Memory B cell (primary cell): ENCODE data around the gene SNX20.

Experiments used
- ATAC-seq: fragments of 150-1000 bp; cut with Tn5 transposase; 2 replicates; pipeline ENCODE4 v1.10.0; 2021; ENCODE audit warnings: low read depth, mild to moderate bottlenecking, moderate library complexity
- DNase-seq, 2 donors: peaks; one replicate each; pipeline ENCODE4 v3.0.0; 2022; ENCODE audit warnings: low spot score in 2 of 2
- H3K27ac Mint-ChIP-seq: one replicate; pipeline ENCODE4 v1.8.0; 2022; ENCODE audit warnings: mild to moderate bottlenecking, moderate library complexity, mixed read lengths
- H3K27me3 Mint-ChIP-seq: one replicate; pipeline ENCODE4 v1.8.0; 2022; ENCODE audit warnings: mixed read lengths
- H3K36me3 Mint-ChIP-seq: one replicate; pipeline ENCODE4 v1.8.0; 2022; ENCODE audit warnings: mild to moderate bottlenecking, mixed read lengths
- H3K4me1 Mint-ChIP-seq: one replicate; pipeline ENCODE4 v1.8.0; 2022; ENCODE audit warnings: mixed read lengths
- H3K4me3 Mint-ChIP-seq: one replicate; pipeline ENCODE4 v1.8.0; 2022; ENCODE audit warnings: mild to moderate bottlenecking, moderate library complexity, mixed read lengths
- H3K9me3 Mint-ChIP-seq: one replicate; pipeline ENCODE4 v1.8.0; 2022; ENCODE audit warnings: mixed read lengths

The SNX20 gene

GRCh38 chr16:50634947-50635346 is 46.2 kb downstream of the SNX20 start:
- H3K4me3 Mint-ChIP-seq = no peak overlapping the region
- peaks cover 3% of the 10 kb centered on the region for H3K4me1 Mint-ChIP-seq
- H3K36me3 Mint-ChIP-seq = no peaks in the 10 kb centered on the region
- DNase-seq (no peak), ATAC-seq (no peak)
- peaks cover 4% of the 10 kb centered on the region for H3K27me3 Mint-ChIP-seq
- H3K27ac Mint-ChIP-seq = no peak overlapping the region
- no peaks in the 10 kb centered on the region for H3K9me3 Mint-ChIP-seq

- no peak for DNase-seq
- Mint-ChIP-seq H3K27me3 (peaks cover 4% of the 10 kb centered on the region), H3K36me3 (no peaks in the 10 kb centered on the region), H3K9me3 (no peaks in the 10 kb centered on the region), H3K4me1 (peaks cover 3% of the 10 kb centered on the region), H3K27ac (no peak overlapping the region), H3K4me3 (no peak overlapping the region)
- ATAC-seq = no peak
Observed at GRCh38 chr16:50634090-50634489, 47.0 kb downstream of the SNX20 start.

GRCh38 chr16:50632927-50633800 is 47.9 kb downstream of the SNX20 start:
- Mint-ChIP-seq H3K9me3 (no peaks in the 10 kb centered on the region), H3K36me3 (no peaks in the 10 kb centered on the region), H3K27me3 (peaks cover 4% of the 10 kb centered on the region)

GRCh38 chr16:50631985-50632576 is 49.0 kb downstream of the SNX20 start:
- Mint-ChIP-seq H3K4me3 (no peak overlapping the region), H3K9me3 (no peaks in the 10 kb centered on the region), H3K4me1 (peaks cover 10% of the 10 kb centered on the region), H3K27ac (no peak overlapping the region), H3K27me3 (peaks cover 4% of the 10 kb centered on the region), H3K36me3 (no peaks in the 10 kb centered on the region)
- DNase-seq = no peak
- no peak for ATAC-seq

More at GRCh38 chr16:50632927-50633800, 47.9 kb downstream of the SNX20 start:
- peaks cover 3% of the 10 kb centered on the region for H3K4me1 Mint-ChIP-seq
- no peak overlapping the region for H3K27ac Mint-ChIP-seq
- ATAC-seq (no peak), DNase-seq (no peak)
- H3K4me3 Mint-ChIP-seq = no peak overlapping the region

- H3K36me3 Mint-ChIP-seq = no peaks in the 10 kb centered on the region
- H3K4me3 Mint-ChIP-seq = no peak overlapping the region
- H3K4me1 Mint-ChIP-seq = peaks cover 15% of the 10 kb centered on the region
- no peaks in the 10 kb centered on the region for H3K9me3 Mint-ChIP-seq
- peaks cover 4% of the 10 kb centered on the region for H3K27me3 Mint-ChIP-seq
- DNase-seq (no peak), ATAC-seq (no peak)
- no peak overlapping the region for H3K27ac Mint-ChIP-seq
Observed at GRCh38 chr16:50631249-50631984, 49.7 kb downstream of the SNX20 start.

- no peak for DNase-seq
- H3K27ac Mint-ChIP-seq = no peak overlapping the region
- peaks cover 5% of the 10 kb centered on the region for H3K27me3 Mint-ChIP-seq
- no peaks in the 10 kb centered on the region for H3K9me3 Mint-ChIP-seq
- H3K4me1 Mint-ChIP-seq = peaks cover 12% of the 10 kb centered on the region
- no peak overlapping the region for H3K4me3 Mint-ChIP-seq
- no peak for ATAC-seq
- no peaks in the 10 kb centered on the region for H3K36me3 Mint-ChIP-seq
Observed at GRCh38 chr16:50630394-50631020, 50.6 kb downstream of the SNX20 start.

- ATAC-seq (no peak), DNase-seq (no peak)
- Mint-ChIP-seq H3K9me3 (no peaks in the 10 kb centered on the region), H3K36me3 (no peaks in the 10 kb centered on the region), H3K27me3 (peaks cover 4% of the 10 kb centered on the region), H3K27ac (no peak overlapping the region), H3K4me1 (peaks cover 12% of the 10 kb centered on the region), H3K4me3 (no peak overlapping the region)
Observed at GRCh38 chr16:50629334-50629733, 51.8 kb downstream of the SNX20 start.

GRCh38 chr16:50628156-50628802 is 52.8 kb downstream of the SNX20 start:
- Mint-ChIP-seq H3K27me3 (peaks cover 3% of the 10 kb centered on the region), H3K36me3 (no peaks in the 10 kb centered on the region), H3K4me3 (no peak overlapping the region), H3K9me3 (no peaks in the 10 kb centered on the region), H3K4me1 (peaks cover 12% of the 10 kb centered on the region), H3K27ac (no peak overlapping the region)
- ATAC-seq (no peak), DNase-seq (no peak)

GRCh38 chr16:50627419-50627818 is 53.7 kb downstream of the SNX20 start:
- H3K4me3 Mint-ChIP-seq = peak overlapping the region; percentile 65
- ATAC-seq (peak; percentile 79), DNase-seq (peak; percentile 9 to 22)
- peaks cover 12% of the 10 kb centered on the region for H3K4me1 Mint-ChIP-seq
- H3K9me3 Mint-ChIP-seq = no peaks in the 10 kb centered on the region
- no peaks in the 10 kb centered on the region for H3K36me3 Mint-ChIP-seq
- peak overlapping the region; percentile 65 for H3K27ac Mint-ChIP-seq
- peaks cover 3% of the 10 kb centered on the region for H3K27me3 Mint-ChIP-seq

- DNase-seq (no peak), ATAC-seq (peak; percentile 36)
- no peaks in the 10 kb centered on the region for H3K9me3 Mint-ChIP-seq
- peaks cover 3% of the 10 kb centered on the region for H3K27me3 Mint-ChIP-seq
- peaks cover 12% of the 10 kb centered on the region for H3K4me1 Mint-ChIP-seq
- no peaks in the 10 kb centered on the region for H3K36me3 Mint-ChIP-seq
- H3K27ac Mint-ChIP-seq = peak overlapping the region; percentile 65
- H3K4me3 Mint-ChIP-seq = no peak overlapping the region
Observed at GRCh38 chr16:50626868-50627267, 54.2 kb downstream of the SNX20 start.

GRCh38 chr16:50625374-50625773 is 55.7 kb downstream of the SNX20 start:
- H3K27me3 Mint-ChIP-seq = peaks cover 1% of the 10 kb centered on the region
- peaks cover 12% of the 10 kb centered on the region for H3K4me1 Mint-ChIP-seq
- H3K36me3 Mint-ChIP-seq = no peaks in the 10 kb centered on the region
- no peak for DNase-seq
- no peak for ATAC-seq
- H3K4me3 Mint-ChIP-seq = no peak overlapping the region
- no peaks in the 10 kb centered on the region for H3K9me3 Mint-ChIP-seq
- no peak overlapping the region for H3K27ac Mint-ChIP-seq

GRCh38 chr16:50624449-50624970 is 56.6 kb downstream of the SNX20 start:
- Mint-ChIP-seq H3K27me3 (peaks cover 1% of the 10 kb centered on the region), H3K36me3 (no peaks in the 10 kb centered on the region), H3K27ac (no peak overlapping the region), H3K9me3 (no peaks in the 10 kb centered on the region), H3K4me1 (peaks cover 12% of the 10 kb centered on the region), H3K4me3 (no peak overlapping the region)
- no peak for DNase-seq
- no peak for ATAC-seq

GRCh38 chr16:50622643-50623369 is 58.3 kb downstream of the SNX20 start:
- DNase-seq (no peak), ATAC-seq (no peak)
- H3K4me1 Mint-ChIP-seq = peaks cover 12% of the 10 kb centered on the region
- no peaks in the 10 kb centered on the region for H3K36me3 Mint-ChIP-seq
- peaks cover 1% of the 10 kb centered on the region for H3K27me3 Mint-ChIP-seq
- H3K4me3 Mint-ChIP-seq = no peak overlapping the region
- no peak overlapping the region for H3K27ac Mint-ChIP-seq
- H3K9me3 Mint-ChIP-seq = no peaks in the 10 kb centered on the region
